ENCODE measurements around the gene CPLANE1.
"Not testable (repeated sequence)": the region's sequence is repeated elsewhere in the genome, so short reads cannot be mapped to it uniquely, and the experiment has no call there.

CPLANE1 gene

GRCh38 chr5:37172957-37173356, 76.2 kb downstream of the CPLANE1 start:
- DNase-seq (ENCODE audit: low spot score) = no peak
- in situ Hi-C loops (cut with MboI; ENCODE audit: low pct_unique_long_range_greater_than_20kb, low sequenced_read_pairs, unreplicated experiment) = no loop called here
- TF ChIP-seq CTCF (IDR thresholded peaks at IDR 0.05; ENCODE audit: extremely low read depth, insufficient read depth, missing control alignments) = no peak

GRCh38 chr5:37170856-37171255, 78.3 kb downstream of the CPLANE1 start:
- no peak for TF ChIP-seq CTCF (IDR thresholded peaks at IDR 0.05; ENCODE audit: extremely low read depth, insufficient read depth, missing control alignments)
- no peak for DNase-seq (ENCODE audit: low spot score)

GRCh38 chr5:37166197-37166596, 83.0 kb downstream of the CPLANE1 start:
- in situ Hi-C loops (cut with MboI; ENCODE audit: low pct_unique_long_range_greater_than_20kb, low sequenced_read_pairs, unreplicated experiment) = no loop called here
- no peak for TF ChIP-seq CTCF (IDR thresholded peaks at IDR 0.05; ENCODE audit: extremely low read depth, insufficient read depth, missing control alignments)
- no peak for DNase-seq (ENCODE audit: low spot score)

More at GRCh38 chr5:37170856-37171255, 78.3 kb downstream of the CPLANE1 start:
- in situ Hi-C loops (cut with MboI; ENCODE audit: low pct_unique_long_range_greater_than_20kb, low sequenced_read_pairs, unreplicated experiment) = no loop called here

GRCh38 chr5:37165761-37166160, 83.4 kb downstream of the CPLANE1 start:
- TF ChIP-seq CTCF (IDR thresholded peaks at IDR 0.05; ENCODE audit: extremely low read depth, insufficient read depth, missing control alignments) = no peak
- DNase-seq (ENCODE audit: low spot score) = no peak
- in situ Hi-C loops (cut with MboI; ENCODE audit: low pct_unique_long_range_greater_than_20kb, low sequenced_read_pairs, unreplicated experiment) = no loop called here

- DNase-seq (ENCODE audit: low spot score) = no peak
- in situ Hi-C loops (cut with MboI; ENCODE audit: low pct_unique_long_range_greater_than_20kb, low sequenced_read_pairs, unreplicated experiment) = no loop called here
- TF ChIP-seq CTCF (IDR thresholded peaks at IDR 0.05; ENCODE audit: extremely low read depth, insufficient read depth, missing control alignments) = no peak
Measured at GRCh38 chr5:37153661-37154060, 95.5 kb downstream of the CPLANE1 start.

GRCh38 chr5:37146896-37147295, 102.3 kb downstream of the CPLANE1 start:
- no peak for DNase-seq (ENCODE audit: low spot score)
- in situ Hi-C loops (cut with MboI; ENCODE audit: low pct_unique_long_range_greater_than_20kb, low sequenced_read_pairs, unreplicated experiment) = no loop called here
- no peak for TF ChIP-seq CTCF (IDR thresholded peaks at IDR 0.05; ENCODE audit: extremely low read depth, insufficient read depth, missing control alignments)

- TF ChIP-seq CTCF (IDR thresholded peaks at IDR 0.05; ENCODE audit: extremely low read depth, insufficient read depth, missing control alignments) = no peak
- in situ Hi-C loops (cut with MboI; ENCODE audit: low pct_unique_long_range_greater_than_20kb, low sequenced_read_pairs, unreplicated experiment) = no loop called here
- no peak for DNase-seq (ENCODE audit: low spot score)
Measured at GRCh38 chr5:37136694-37137093, 112.5 kb downstream of the CPLANE1 start.

- in situ Hi-C loops (cut with MboI; ENCODE audit: low pct_unique_long_range_greater_than_20kb, low sequenced_read_pairs, unreplicated experiment); DNase-seq (ENCODE audit: low spot score): not testable (repeated sequence)
Measured at GRCh38 chr5:37135312-37135711, 113.9 kb downstream of the CPLANE1 start.
